K562 (cell line): Measurements from ENCODE around the gene CCM2. TPM values are rescaled to one million over a fixed set of nuclear protein-coding genes. Genes with fewer than 3 reads are reported as not detected.
A peak's percentile ranks its signal among the peaks of the same experiment; 100 is the strongest.

Experiments
- ATAC-seq: fragments of 200-7000 bp; cut with Tn5 transposase; 3 replicates; pipeline ENCODE4 v1.9.1; 2020; ENCODE audit warnings: moderate library complexity
- BruUV-seq: library from RNA; stranded (reverse); fragments of 400-500 nt; replicated peaks from 2 replicates; lab custom pipeline; 2021; lab: Mats Ljungman, UMichigan
- CTCF ChIA-PET: fragments of 300-600 bp; formaldehyde crosslinking; extraction: SDS; loops from one replicate; lab custom pipeline; 2021; ENCODE audit warnings: low intra/inter-chr PET ratio; lab: Yijun Ruan, JAX
- POLR2A ChIA-PET: fragments of 300-600, 350-650 bp; sonication (Branson Sonifier 250); formaldehyde crosslinking; extraction: SDS; loops from one replicate; lab custom pipeline; 2021; ENCODE audit warnings: antibody characterized with exemption, inconsistent platforms; lab: Yijun Ruan, JAX
- DNase-seq, 4 experiments: peaks; one replicate each; pipeline versions ENCODE4 v3.0.0 to v3.0.0-alpha.2; 2011 to 2018; ENCODE audit warnings: low spot score in 3 of 4, mixed read lengths in 3 of 4; ENCODE audit errors: extremely low read depth in 1 of 4
- FAIRE-seq: peaks from 2 replicates; lab custom pipeline; 2011; peaks lifted over from hg19 to GRCh38; lab: Jason Lieb, UNC
- H2AFZ ChIP-seq: 2 replicates; pipeline ENCODE4 v1.6.0; 2011; ENCODE audit warnings: low read depth, low read length, control low read depth, inconsistent platforms
- H3K27ac ChIP-seq: fragments of 200-600 bp; 3 replicates; pipeline ENCODE4 v1.8.0; 2011; ENCODE audit warnings: low read depth, mild to moderate bottlenecking, control low read depth, inconsistent platforms, low read length, moderate library complexity, mixed read lengths; ENCODE audit errors: extremely low read depth
- H3K27me3 ChIP-seq, 2 experiments: fragments of 300-600 bp in 1 of 2; 2 replicates in 1 of 2; 3 replicates in 1 of 2; pipeline versions ENCODE4 v1.6.0 to v1.8.0; 2011; ENCODE audit warnings: inconsistent platforms in 2 of 2, low read length in 2 of 2, mild to moderate bottlenecking in 1 of 2, mixed read lengths in 1 of 2, moderate library complexity in 1 of 2; ENCODE audit not compliant: control insufficient read depth in 2 of 2, insufficient read depth in 2 of 2
- H3K36me3 ChIP-seq: fragments of 300-600 bp; 3 replicates; pipeline ENCODE4 v1.8.0; 2011; ENCODE audit warnings: mild to moderate bottlenecking, low read length, inconsistent platforms; ENCODE audit not compliant: control insufficient read depth, insufficient read depth
- H3K4me1 ChIP-seq, 2 experiments: fragments of 200-600 bp in 1 of 2; replicated peaks in 1 of 2; 2 replicates in 1 of 2; 3 replicates in 1 of 2; pipeline versions ENCODE4 v1.5.1 to v1.8.0; 2011; ENCODE audit warnings: inconsistent platforms in 2 of 2, low read length in 2 of 2, mild to moderate bottlenecking in 1 of 2, mixed read lengths in 1 of 2, moderate library complexity in 1 of 2; ENCODE audit not compliant: control insufficient read depth in 2 of 2, insufficient read depth in 2 of 2
- H3K4me2 ChIP-seq: 2 replicates; pipeline ENCODE4 v1.6.1; 2011; ENCODE audit warnings: low read length, control low read depth, inconsistent platforms, mixed read lengths; ENCODE audit not compliant: insufficient read depth
- H3K4me3 ChIP-seq: fragments of 200-600 bp; sonication (generic), shearing (Covaris generic); 2 replicates; pipeline ENCODE4 v1.5.1; 2016; ENCODE audit warnings: control low read depth, inconsistent platforms
- H3K79me2 ChIP-seq: fragments of 200-600 bp; 3 replicates; pipeline ENCODE4 v1.8.0; 2011; ENCODE audit warnings: low read length, inconsistent platforms; ENCODE audit not compliant: control insufficient read depth, insufficient read depth
- H3K9ac ChIP-seq, 2 experiments: 2 replicates each; pipeline versions ENCODE4 v1.6.0 to v1.6.1; 2011; ENCODE audit warnings: low read depth in 2 of 2, low read length in 2 of 2, control low read depth in 1 of 2, inconsistent platforms in 1 of 2, mild to moderate bottlenecking in 1 of 2, mixed read lengths in 1 of 2; ENCODE audit not compliant: insufficient read depth in 1 of 2
- H3K9me1 ChIP-seq: one replicate; pipeline ENCODE4 v1.6.0; 2011; ENCODE audit warnings: inconsistent platforms, mild to moderate bottlenecking, low read length, moderate library complexity; ENCODE audit not compliant: control insufficient read depth, insufficient read depth
- H3K9me3 ChIP-seq: replicated peaks from 2 replicates; pipeline ENCODE4 v1.5.1; 2011; ENCODE audit warnings: low read depth, low read length, inconsistent platforms; ENCODE audit not compliant: control insufficient read depth, insufficient read depth
- H4K20me1 ChIP-seq: replicated peaks from 2 replicates; pipeline ENCODE4 v1.6.1; 2011; ENCODE audit warnings: low read length, inconsistent platforms, mixed read lengths; ENCODE audit not compliant: control insufficient read depth, insufficient read depth
- CHCHD3 ChIP-seq: fragments of 250-450 bp; sonication (Bioruptor Pico); IDR thresholded peaks from 2 replicates; pipeline ENCODE4 v2.1.2; 2022; ENCODE audit warnings: mild to moderate bottlenecking
- MAX ChIP-seq: sonication (generic); formaldehyde crosslinking; IDR thresholded peaks from 2 replicates; pipeline ENCODE4 v1.9.0; 2022; ENCODE audit warnings: mild to moderate bottlenecking, missing genetic modification reagents
- PYGO2 ChIP-seq: fragments of 450-650 bp; IDR thresholded peaks from 2 replicates; pipeline ENCODE4 v1.6.1; 2016; ENCODE audit warnings: mild to moderate bottlenecking, missing genetic modification characterization, moderate library complexity, missing compliant biosample characterization
- WGBS: fragments of 100-300 bp; shearing (Covaris generic); methylation state at CpG from one replicate; pipeline ENCODE4 v1.1.6; 2016; ENCODE audit warnings: low coverage, mixed read lengths; ENCODE audit not compliant: insufficient coverage; ENCODE audit errors: missing lambda C conversion rate; 5-methylcytosine and 5-hydroxymethylcytosine counted together
- in situ Hi-C: fragments of 300-500 bp; cut with MboI; formaldehyde crosslinking; loops from 4 replicates; pipeline ENCODE4 v1.15.0; 2018; ENCODE audit warnings: inconsistent platforms, mixed read lengths
- intact Hi-C: fragments of 100-400 bp; cut with micrococcal nuclease; formaldehyde crosslinking; loops from 2 replicates; pipeline ENCODE4 v1.14.2; 2022
- polyA plus RNA-seq, 8 experiments: library from polyadenylated mRNA; depleted of rRNA in 4 of 8; stranded (reverse) in 5 of 8; unstranded in 3 of 8; fragments of >200 nt; fragmentation: Nextera tagmentation in 2 of 8; fragmentation: Illumina TruSeq in 1 of 8; extraction: Ambion mirVana in 2 of 8; extraction: Trizol in 1 of 8; gene quantifications; 2 replicates each; pipeline versions ENCODE4 v1.2.1 to v1.2.3, GENCODE V29; 2011 to 2014; ENCODE audit warnings: inconsistent platforms in 1 of 8, missing spikeins in 1 of 8
- total RNA-seq, 7 experiments: library from RNA; depleted of rRNA in 6 of 7; stranded (reverse); fragments of >200 nt in 6 of 7; fragmentation: Illumina TruSeq in 2 of 7; extraction: Trizol in 2 of 7; gene quantifications; 2 replicates each; pipeline versions ENCODE4 v1.2.1 to v1.2.3, GENCODE V29; 2011 to 2021; ENCODE audit warnings: low replicate concordance in 1 of 7

CCM2 gene
- total and polyA plus RNA-seq, 9 of the 15 experiments (the other 6 are each of a cell fraction or from before 2014, with no cell fraction given) = 0.41 to 38.6 (median 25.9) TPM

- WGBS = 47% methylated on average over 13 of the region's 13 CpGs
- in situ Hi-C loops = loop anchor here (5.0 kb wide), 1 partner anchor 172 kb away; no protein-coding TSS in a partner anchor
- Histone ChIP-seq H4K20me1 (no peaks in the 10 kb centered on the region), H3K79me2 (no peaks in the 10 kb centered on the region), H2AFZ (no peak overlapping the region), H3K36me3 (no peaks in the 10 kb centered on the region), H3K27ac (no peak overlapping the region), H3K9ac (peak overlapping the region in 1 of 2 experiments; percentile 74; a peak in 2 of 4 replicates), H3K4me3 (no peak overlapping the region)
- no peak for ATAC-seq
- DNase-seq = no peak
- intact Hi-C loops = loop anchor here (5.0 kb wide), 1 partner anchor 378 kb away; no protein-coding TSS in a partner anchor
- CTCF ChIA-PET = interaction anchor here (0.6 to 0.7 kb wide), 2 partner anchors 150 to 377 kb away, joined by 3 to 4 read pairs; no protein-coding TSS in a partner anchor
- no peak for FAIRE-seq
- TF ChIP-seq PYGO2 (tag) (no peak), CHCHD3 (CRISPR knock-in tag) (no peak), MAX (CRISPR knock-in tag) (0 out of 2 replicates have a peak, but pooled peaks have one; percentile 13)
- TF ChIP-seq, all 486 proteins: peak for 1
- H3K9me1 ChIP-seq = peaks cover 5% of the 10 kb centered on the region
- no TSS peak for BruUV-seq
- peaks cover 5 to 47% of the 10 kb centered on the region in 2 experiments for H3K4me1 ChIP-seq
- H3K27me3 ChIP-seq = no peaks in the 10 kb centered on the region
- POLR2A ChIA-PET = interaction anchor here (0.6 to 1.0 kb wide), 4 partner anchors 9 to 753 kb away, joined by 3 to 6 read pairs (median 4); no protein-coding TSS in a partner anchor
- H3K4me2 ChIP-seq = no peak overlapping the region
- no peaks in the 10 kb centered on the region for H3K9me3 ChIP-seq
Measured at GRCh38 chr7:44964831-44965440, 35.1 kb upstream of the CCM2 start.
